ENCODE measurements around the gene IL1R1. TPM values are rescaled to one million over a fixed set of nuclear protein-coding genes. Genes with fewer than 3 reads are reported as not detected.

IL1R1 gene
- total RNA-seq, 1 experiment from 2014 or later: 5.2 TPM

DNA sequence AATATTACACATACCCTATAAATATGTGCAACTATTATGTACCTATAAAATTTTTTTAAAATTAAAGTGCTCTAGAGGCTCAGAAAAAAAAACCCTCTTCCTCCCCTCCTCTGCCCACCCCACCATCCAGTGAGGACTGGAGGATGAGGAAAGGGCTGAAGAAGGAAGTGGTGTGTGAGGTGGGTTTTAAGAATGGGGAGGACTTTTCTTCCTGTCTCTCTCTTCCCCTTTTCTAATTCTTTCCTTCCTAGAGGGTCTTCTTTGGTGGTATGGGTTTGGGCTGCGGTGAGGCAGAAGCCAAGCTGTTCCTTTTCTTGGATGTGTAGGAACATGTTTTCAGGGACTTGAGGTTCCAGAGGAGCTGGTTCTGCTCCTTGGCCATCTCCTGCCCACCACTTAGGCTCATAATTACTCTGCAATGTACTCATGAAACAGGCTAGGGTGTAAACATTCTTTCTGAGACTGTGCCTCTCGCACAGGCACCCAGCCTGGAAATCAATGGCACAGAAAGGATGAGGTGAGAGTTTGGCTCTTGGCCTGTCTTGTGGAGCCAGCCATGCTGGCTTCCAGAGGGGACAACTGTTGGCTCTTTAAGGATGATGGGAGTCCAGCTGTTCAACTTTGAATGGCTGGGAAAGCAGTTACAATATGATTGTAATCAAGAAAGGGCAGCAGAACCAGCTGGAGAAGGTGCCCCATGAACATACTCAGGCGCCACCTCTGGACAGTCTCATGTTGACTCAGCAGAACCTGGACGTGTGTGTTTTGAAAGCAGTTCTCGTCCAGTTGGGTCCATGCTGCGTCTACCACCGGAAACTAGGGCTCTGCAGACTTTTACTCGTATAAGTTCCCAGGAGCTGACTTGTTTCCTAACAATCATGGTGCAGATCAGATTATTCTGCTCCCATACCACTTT is 82.5 kb downstream of the IL1R1 start:
- CTCF ChIA-PET: interaction anchor here (0.6 to 1.9 kb wide), 2 partner anchors 59 to 98 kb away, joined by 4 to 5 read pairs; no protein-coding TSS in a partner anchor
- TF ChIP-seq, protein P1, sequence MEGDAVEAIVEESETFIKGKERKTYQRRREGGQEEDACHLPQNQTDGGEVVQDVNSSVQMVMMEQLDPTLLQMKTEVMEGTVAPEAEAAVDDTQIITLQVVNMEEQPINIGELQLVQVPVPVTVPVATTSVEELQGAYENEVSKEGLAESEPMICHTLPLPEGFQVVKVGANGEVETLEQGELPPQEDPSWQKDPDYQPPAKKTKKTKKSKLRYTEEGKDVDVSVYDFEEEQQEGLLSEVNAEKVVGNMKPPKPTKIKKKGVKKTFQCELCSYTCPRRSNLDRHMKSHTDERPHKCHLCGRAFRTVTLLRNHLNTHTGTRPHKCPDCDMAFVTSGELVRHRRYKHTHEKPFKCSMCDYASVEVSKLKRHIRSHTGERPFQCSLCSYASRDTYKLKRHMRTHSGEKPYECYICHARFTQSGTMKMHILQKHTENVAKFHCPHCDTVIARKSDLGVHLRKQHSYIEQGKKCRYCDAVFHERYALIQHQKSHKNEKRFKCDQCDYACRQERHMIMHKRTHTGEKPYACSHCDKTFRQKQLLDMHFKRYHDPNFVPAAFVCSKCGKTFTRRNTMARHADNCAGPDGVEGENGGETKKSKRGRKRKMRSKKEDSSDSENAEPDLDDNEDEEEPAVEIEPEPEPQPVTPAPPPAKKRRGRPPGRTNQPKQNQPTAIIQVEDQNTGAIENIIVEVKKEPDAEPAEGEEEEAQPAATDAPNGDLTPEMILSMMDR (IDR thresholded peaks at IDR 0.05; ENCODE audit: unreplicated experiment): no peak

DNA sequence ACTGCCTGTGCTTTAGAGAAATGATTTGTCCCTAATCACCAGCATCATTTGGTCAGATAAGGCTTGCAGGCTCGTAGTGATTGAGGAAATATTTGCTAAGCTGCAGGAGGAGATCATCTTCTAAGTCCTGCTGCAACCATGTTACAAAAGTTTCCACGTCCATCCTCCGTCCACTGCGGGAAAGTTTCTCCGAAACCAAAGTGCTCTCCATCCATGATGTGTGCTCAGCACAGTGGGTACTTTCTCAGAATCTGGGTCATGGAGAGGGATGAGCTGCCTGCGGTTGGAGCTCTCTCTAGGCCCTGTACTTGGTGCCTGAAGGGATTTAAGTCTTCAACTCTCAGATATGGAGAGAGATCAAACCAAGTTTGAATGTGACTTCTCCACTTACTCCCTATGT is 83.6 kb downstream of the IL1R1 start:
- POLR2A ChIA-PET: interaction anchor here (0.6 kb wide), 1 partner anchor 213 kb away, joined by 3 read pairs; no protein-coding TSS in a partner anchor
- H3K9me3 Mint-ChIP-seq (ENCODE audit: unreplicated experiment): no peaks in the 10 kb centered on the region
- intact Hi-C loops (cut with micrococcal nuclease): no loop called here
- H3K4me3 Mint-ChIP-seq (ENCODE audit: unreplicated experiment): peak overlapping the region; percentile 15
- BruUV-seq (replicated peaks): no TSS peak
- no peak for DNase-seq (ENCODE audit: unreplicated experiment)
- H3K27me3 Mint-ChIP-seq (ENCODE audit: insufficient read depth, unreplicated experiment): no peaks in the 10 kb centered on the region
- CTCF ChIA-PET: interaction anchor here (0.5 to 1.9 kb wide), 3 partner anchors 41 to 206 kb away, joined by 3 to 6 read pairs (median 5); no protein-coding TSS in a partner anchor
- H3K36me3 Mint-ChIP-seq (ENCODE audit: insufficient read depth, unreplicated experiment): no peaks in the 10 kb centered on the region
- peaks cover 40% of the 10 kb centered on the region for H3K4me1 Mint-ChIP-seq (ENCODE audit: insufficient read depth, unreplicated experiment)
- TF ChIP-seq, protein P1 (IDR thresholded peaks at IDR 0.05; ENCODE audit: unreplicated experiment): no peak
- peak overlapping the region; percentile 92 for H3K27ac Mint-ChIP-seq (ENCODE audit: low read depth, unreplicated experiment)

More for the DNA sequence above, 82.5 kb downstream of the IL1R1 start:
- Mint-ChIP-seq H3K4me1 (ENCODE audit: insufficient read depth, unreplicated experiment) (peaks cover 35% of the 10 kb centered on the region), H3K36me3 (ENCODE audit: insufficient read depth, unreplicated experiment) (no peaks in the 10 kb centered on the region), H3K4me3 (ENCODE audit: unreplicated experiment) (no peak overlapping the region), H3K9me3 (ENCODE audit: unreplicated experiment) (no peaks in the 10 kb centered on the region), H3K27ac (ENCODE audit: low read depth, unreplicated experiment) (no peak overlapping the region), H3K27me3 (ENCODE audit: insufficient read depth, unreplicated experiment) (no peaks in the 10 kb centered on the region)
- no peak for DNase-seq (ENCODE audit: unreplicated experiment)
- POLR2A ChIA-PET: no interaction called here
- intact Hi-C loops (cut with micrococcal nuclease): no loop called here
- no TSS peak for BruUV-seq (replicated peaks)

DNA sequence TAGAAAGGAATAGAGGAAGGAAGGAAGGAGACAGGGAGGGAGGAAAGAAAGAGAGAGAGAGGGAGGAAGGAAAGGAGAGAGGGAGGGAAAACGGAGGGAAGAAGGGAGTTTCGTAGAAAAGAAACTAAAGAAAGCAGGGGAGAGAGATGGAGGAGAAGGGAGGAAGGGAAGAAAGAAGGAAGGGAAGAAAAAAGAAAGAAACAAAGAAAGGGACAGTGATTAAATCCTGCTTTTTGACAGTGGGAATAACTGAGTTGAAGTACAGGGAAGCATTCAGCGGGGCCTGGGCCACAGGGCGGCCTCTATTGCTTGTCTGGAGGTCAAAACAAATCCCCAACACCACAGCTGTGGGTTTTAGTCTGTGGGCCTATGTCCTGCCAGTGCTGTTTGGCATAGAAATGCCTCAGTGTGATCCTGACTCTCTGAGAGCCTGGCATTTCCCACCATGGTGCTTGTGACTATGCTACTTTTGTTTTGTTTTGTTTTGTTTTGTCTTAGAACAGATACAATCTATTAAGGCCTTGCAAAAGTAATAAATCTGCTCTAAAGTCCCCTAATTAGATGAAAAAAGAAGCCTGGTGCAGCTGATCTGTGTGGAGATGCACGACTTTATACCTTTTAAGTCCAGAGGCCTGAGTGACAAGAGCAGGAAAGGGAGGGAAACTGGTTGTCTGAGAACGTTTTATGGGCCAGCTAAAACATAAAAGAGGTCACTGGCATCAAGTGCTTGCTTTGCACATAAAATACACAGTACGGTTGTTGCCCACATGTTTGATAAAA is 84.3 kb downstream of the IL1R1 start:
- H3K4me3 Mint-ChIP-seq (ENCODE audit: unreplicated experiment): peak overlapping the region; percentile 15

More for the DNA sequence above, 84.3 kb downstream of the IL1R1 start:
- no peak for DNase-seq (ENCODE audit: unreplicated experiment)
- peaks cover 40% of the 10 kb centered on the region for H3K4me1 Mint-ChIP-seq (ENCODE audit: insufficient read depth, unreplicated experiment)
- no peaks in the 10 kb centered on the region for H3K9me3 Mint-ChIP-seq (ENCODE audit: unreplicated experiment)
- BruUV-seq (replicated peaks): TSS peak; percentile 58
- ChIA-PET CTCF (interaction anchor here (0.5 to 1.9 kb wide), 3 partner anchors 42 to 207 kb away, joined by 3 to 6 read pairs (median 5); no protein-coding TSS in a partner anchor), POLR2A (interaction anchor here (0.6 to 0.7 kb wide), 2 partner anchors 32 to 213 kb away, joined by 3 read pairs; no protein-coding TSS in a partner anchor)
- TF ChIP-seq, protein P1 (IDR thresholded peaks at IDR 0.05; ENCODE audit: unreplicated experiment): no peak
- no peaks in the 10 kb centered on the region for H3K27me3 Mint-ChIP-seq (ENCODE audit: insufficient read depth, unreplicated experiment)
- intact Hi-C loops (cut with micrococcal nuclease): no loop called here
- H3K27ac Mint-ChIP-seq (ENCODE audit: low read depth, unreplicated experiment): peak overlapping the region; percentile 92
- no peaks in the 10 kb centered on the region for H3K36me3 Mint-ChIP-seq (ENCODE audit: insufficient read depth, unreplicated experiment)

Measured in MCF 10A (cell line).